ENCODE results near the gene PDE4D.

- no peak for TF ChIP-seq SMC3 (IDR thresholded peaks at IDR 0.05; ENCODE audit: low read depth, low read length)
- TF ChIP-seq CTCF (conservative IDR thresholded peaks at IDR 0.05; ENCODE audit: low read depth, low read length), result no peak
- no peak for TF ChIP-seq RFX5 (IDR thresholded peaks at IDR 0.05; ENCODE audit: low read depth, low read length)
- TF ChIP-seq USF2 (IDR thresholded peaks at IDR 0.05; ENCODE audit: low read depth, low read length), result no peak
- no peak for TF ChIP-seq POLR2A (IDR thresholded peaks at IDR 0.05; ENCODE audit: low read depth, low read length)
- no peak for TF ChIP-seq CHD1 (IDR thresholded peaks at IDR 0.05; ENCODE audit: low read depth, low read length)
- no peak for TF ChIP-seq ELK1 (IDR thresholded peaks at IDR 0.05; ENCODE audit: borderline replicate concordance, low read depth, low read length)
Measured at GRCh38 chr5:59335544-59335943, 558.0 kb downstream of the PDE4D start.

All from IMR-90 (cell line).